SU-DHL-6 (cell line): ENCODE measurements around the gene NFATC1.

Experiments
- H2AFZ ChIP-seq: fragments of 200-600 bp; sonication (generic); 2 replicates; pipeline ENCODE4 v1.6.1; 2014; ENCODE audit warnings: low read depth, mild to moderate bottlenecking, moderate library complexity, mixed read lengths, antibody characterized with exemption, low read length; ENCODE audit not compliant: severe bottlenecking
- H3F3A ChIP-seq: fragments of 200-600 bp; shearing (Covaris generic); 2 replicates; pipeline ENCODE4 v1.6.0; 2016; ENCODE audit warnings: antibody characterized with exemption, mild to moderate bottlenecking; ENCODE audit not compliant: insufficient read depth
- H3K27ac ChIP-seq: fragments of 200-600 bp; sonication (generic); 2 replicates; pipeline ENCODE4 v1.5.1; 2016; ENCODE audit warnings: low read depth, mild to moderate bottlenecking, low read length, moderate library complexity, mixed read lengths
- H3K27me3 ChIP-seq: fragments of 200-600 bp; sonication (generic), shearing (Covaris generic); 2 replicates; pipeline ENCODE4 v1.6.0; 2014; ENCODE audit warnings: mild to moderate bottlenecking, low read length
- H3K36me3 ChIP-seq: fragments of 200-600 bp; sonication (generic); 2 replicates; pipeline ENCODE4 v1.6.1; 2014; ENCODE audit warnings: mild to moderate bottlenecking, low read length, mixed read lengths
- H3K4me2 ChIP-seq: fragments of 300-600, 200-600 bp; shearing (Covaris generic), sonication (generic); 2 replicates; pipeline ENCODE4 v1.6.0; 2014; ENCODE audit warnings: low read length, low read depth, mild to moderate bottlenecking; ENCODE audit not compliant: poor library complexity, severe bottlenecking
- H3K4me3 ChIP-seq: fragments of 200-600 bp; sonication (generic); 2 replicates; pipeline ENCODE4 v1.5.1; 2014; ENCODE audit warnings: antibody characterized with exemption, low read length, mild to moderate bottlenecking, mixed read lengths; ENCODE audit not compliant: insufficient read depth, poor library complexity, severe bottlenecking
- H3K79me2 ChIP-seq: fragments of 200-600 bp; sonication (generic); 2 replicates; pipeline ENCODE4 v1.6.1; 2014; ENCODE audit warnings: mild to moderate bottlenecking, low read length, moderate library complexity; ENCODE audit not compliant: insufficient read depth
- H3K9ac ChIP-seq: fragments of 200-600 bp; sonication (generic); 2 replicates; pipeline ENCODE4 v1.7.0; 2014; ENCODE audit warnings: mild to moderate bottlenecking, low read length
- H3K9me2 ChIP-seq: fragments of 200-600 bp; sonication (generic); replicated peaks from 2 replicates; pipeline ENCODE4 v1.6.1; 2014; ENCODE audit warnings: low read length; ENCODE audit not compliant: insufficient read depth
- H3K9me3 ChIP-seq: fragments of 200-600 bp; sonication (generic); 2 replicates; pipeline ENCODE4 v1.6.1; 2014; ENCODE audit warnings: low read length, mixed read lengths; ENCODE audit not compliant: insufficient read depth
- H4K20me1 ChIP-seq: fragments of 200-600 bp; sonication (generic); 2 replicates; pipeline ENCODE4 v1.6.1; 2014; ENCODE audit warnings: low read depth, mild to moderate bottlenecking, antibody characterized with exemption, low read length, moderate library complexity, mixed read lengths
- CTCF ChIP-seq: fragments of 200-600 bp; sonication (generic); IDR thresholded peaks from one replicate; pipeline ENCODE4 v1.5.1; 2017; ENCODE audit warnings: antibody characterized with exemption, mild to moderate bottlenecking, low read length, moderate library complexity; ENCODE audit not compliant: insufficient read depth, poor library complexity, severe bottlenecking
- EZH2phosphoT487 ChIP-seq: fragments of 200-600 bp; sonication (generic), shearing (Covaris generic); conservative IDR thresholded peaks from 2 replicates; pipeline ENCODE4 v1.6.1; 2018; ENCODE audit warnings: mild to moderate bottlenecking, antibody characterized with exemption, low read length, moderate library complexity, mixed read lengths

The NFATC1 gene

GRCh38 chr18:79451237-79452125 lies 55.8 kb downstream of the NFATC1 start:
- Histone ChIP-seq H3K9me3 (no peaks in the 10 kb centered on the region), H3K27me3 (no peaks in the 10 kb centered on the region), H3K36me3 (no peaks in the 10 kb centered on the region), H3K27ac (no peak overlapping the region), H4K20me1 (no peaks in the 10 kb centered on the region), H3K4me3 (no peak overlapping the region), H3K79me2 (no peaks in the 10 kb centered on the region), H3K4me2 (no peak overlapping the region), H3K9ac (no peak overlapping the region), H3F3A (no peaks in the 10 kb centered on the region), H3K9me2 (no peaks in the 10 kb centered on the region), H2AFZ (no peak overlapping the region)
- TF ChIP-seq EZH2phosphoT487 (no peak), CTCF (no peak)

GRCh38 chr18:79452190-79452990 lies 56.7 kb downstream of the NFATC1 start:
- H3K4me2 ChIP-seq = no peak overlapping the region

GRCh38 chr18:79452991-79453645 lies 57.4 kb downstream of the NFATC1 start:
- Histone ChIP-seq H3K4me3 (no peak overlapping the region), H4K20me1 (no peaks in the 10 kb centered on the region), H3K27ac (no peak overlapping the region), H3K79me2 (no peaks in the 10 kb centered on the region), H3K36me3 (no peaks in the 10 kb centered on the region), H3K9me2 (no peaks in the 10 kb centered on the region), H2AFZ (no peak overlapping the region), H3K4me2 (no peak overlapping the region), H3F3A (no peaks in the 10 kb centered on the region), H3K9ac (no peak overlapping the region), H3K9me3 (no peaks in the 10 kb centered on the region), H3K27me3 (no peaks in the 10 kb centered on the region)
- TF ChIP-seq CTCF = no peak
- no peak for TF ChIP-seq EZH2phosphoT487

More at GRCh38 chr18:79452190-79452990, 56.7 kb downstream of the NFATC1 start:
- no peaks in the 10 kb centered on the region for H3K9me3 ChIP-seq
- H3K9ac ChIP-seq = no peak overlapping the region
- no peaks in the 10 kb centered on the region for H4K20me1 ChIP-seq
- no peaks in the 10 kb centered on the region for H3K79me2 ChIP-seq
- no peak overlapping the region for H3K27ac ChIP-seq
- H3K4me3 ChIP-seq = no peak overlapping the region
- H3K27me3 ChIP-seq = no peaks in the 10 kb centered on the region
- no peak overlapping the region for H2AFZ ChIP-seq
- TF ChIP-seq CTCF (no peak), EZH2phosphoT487 (no peak)
- H3K9me2 ChIP-seq = no peaks in the 10 kb centered on the region
- no peaks in the 10 kb centered on the region for H3K36me3 ChIP-seq
- no peaks in the 10 kb centered on the region for H3F3A ChIP-seq
